Cardiac fibroblast (primary cell): Measurements from ENCODE around the gene CDK6.

Experiments used
- DNase-seq, 2 donors: peaks; one replicate each; pipeline versions ENCODE4 v3.0.0 to v3.0.0-alpha.2; 2010; ENCODE audit warnings: low read depth in 2 of 2
- H3K4me3 ChIP-seq, 2 donors: replicated peaks in 1 of 2; 1 replicate in 1 of 2; 2 replicates in 1 of 2; pipeline ENCODE4 v1.5.1; 2011; ENCODE audit warnings: low read depth in 2 of 2, low read length in 2 of 2, mild to moderate bottlenecking in 2 of 2, moderate library complexity in 1 of 2
- TF ChIP-seq, protein P1 (sequence below): IDR thresholded peaks from one replicate; pipeline ENCODE4 v1.5.1; 2011; ENCODE audit warnings: low read depth, mild to moderate bottlenecking, low read length, inconsistent platforms

Gene CDK6

DNA sequence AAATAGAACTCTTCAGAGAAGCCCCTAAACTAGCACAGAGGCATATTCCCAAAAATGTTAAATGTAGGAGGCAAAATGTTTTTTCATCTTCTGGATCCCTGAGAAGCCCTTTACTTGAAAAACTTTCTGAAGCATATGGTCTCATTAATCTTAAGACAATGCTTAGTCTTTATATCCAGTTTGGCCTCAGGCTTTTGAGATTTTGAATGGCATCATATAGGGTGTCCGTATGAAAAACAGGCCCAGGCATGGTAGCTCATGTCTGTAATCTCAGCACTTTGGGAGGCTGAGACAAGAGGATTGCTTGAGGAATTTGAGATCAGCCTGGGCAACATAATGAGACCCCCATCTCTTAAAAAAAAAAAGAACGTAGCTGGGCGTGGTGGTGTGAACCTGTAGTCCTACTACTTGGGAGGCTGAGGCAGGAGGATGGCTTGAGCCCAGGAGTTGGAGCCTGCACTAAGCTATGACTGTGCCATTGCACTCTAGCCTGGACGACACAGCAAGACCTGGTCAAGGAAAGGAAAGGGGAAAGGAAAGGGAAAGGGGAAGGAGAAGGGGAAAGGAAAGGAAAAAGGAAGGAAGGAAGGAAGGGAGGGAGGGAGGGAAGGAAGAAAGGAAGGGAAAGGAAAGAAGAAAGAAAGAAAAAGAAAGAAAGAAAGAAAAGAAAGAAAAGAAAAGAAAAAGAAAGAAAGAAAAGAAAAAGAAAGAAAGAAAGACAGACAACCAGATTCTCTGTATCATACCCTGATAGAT lies 119.4 kb downstream of the CDK6 start:
- no peak for DNase-seq
- H3K4me3 ChIP-seq = no peak overlapping the region
- TF ChIP-seq, protein P1, sequence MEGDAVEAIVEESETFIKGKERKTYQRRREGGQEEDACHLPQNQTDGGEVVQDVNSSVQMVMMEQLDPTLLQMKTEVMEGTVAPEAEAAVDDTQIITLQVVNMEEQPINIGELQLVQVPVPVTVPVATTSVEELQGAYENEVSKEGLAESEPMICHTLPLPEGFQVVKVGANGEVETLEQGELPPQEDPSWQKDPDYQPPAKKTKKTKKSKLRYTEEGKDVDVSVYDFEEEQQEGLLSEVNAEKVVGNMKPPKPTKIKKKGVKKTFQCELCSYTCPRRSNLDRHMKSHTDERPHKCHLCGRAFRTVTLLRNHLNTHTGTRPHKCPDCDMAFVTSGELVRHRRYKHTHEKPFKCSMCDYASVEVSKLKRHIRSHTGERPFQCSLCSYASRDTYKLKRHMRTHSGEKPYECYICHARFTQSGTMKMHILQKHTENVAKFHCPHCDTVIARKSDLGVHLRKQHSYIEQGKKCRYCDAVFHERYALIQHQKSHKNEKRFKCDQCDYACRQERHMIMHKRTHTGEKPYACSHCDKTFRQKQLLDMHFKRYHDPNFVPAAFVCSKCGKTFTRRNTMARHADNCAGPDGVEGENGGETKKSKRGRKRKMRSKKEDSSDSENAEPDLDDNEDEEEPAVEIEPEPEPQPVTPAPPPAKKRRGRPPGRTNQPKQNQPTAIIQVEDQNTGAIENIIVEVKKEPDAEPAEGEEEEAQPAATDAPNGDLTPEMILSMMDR = no peak

DNA sequence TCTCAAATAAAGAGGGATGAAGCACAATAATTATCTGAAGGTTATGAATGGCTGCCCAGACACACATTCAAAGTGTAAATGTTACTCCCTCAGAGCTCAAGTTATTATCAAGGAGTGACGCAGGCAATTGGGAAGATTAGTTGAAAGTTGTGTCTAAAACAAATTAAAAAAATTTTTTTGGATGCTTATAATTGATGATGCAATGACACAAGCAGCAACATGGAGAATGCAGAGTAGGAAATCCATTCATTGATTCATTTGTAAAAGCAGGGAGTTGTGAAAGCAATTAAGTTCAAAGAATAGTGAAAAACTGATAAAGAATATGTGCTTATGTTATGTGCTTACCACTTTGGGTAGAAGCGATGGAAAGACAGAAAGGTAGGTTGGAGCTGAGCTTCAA lies 120.4 kb downstream of the CDK6 start:
- no peak for DNase-seq
- TF ChIP-seq, protein P1 = no peak
- no peak overlapping the region for H3K4me3 ChIP-seq

DNA sequence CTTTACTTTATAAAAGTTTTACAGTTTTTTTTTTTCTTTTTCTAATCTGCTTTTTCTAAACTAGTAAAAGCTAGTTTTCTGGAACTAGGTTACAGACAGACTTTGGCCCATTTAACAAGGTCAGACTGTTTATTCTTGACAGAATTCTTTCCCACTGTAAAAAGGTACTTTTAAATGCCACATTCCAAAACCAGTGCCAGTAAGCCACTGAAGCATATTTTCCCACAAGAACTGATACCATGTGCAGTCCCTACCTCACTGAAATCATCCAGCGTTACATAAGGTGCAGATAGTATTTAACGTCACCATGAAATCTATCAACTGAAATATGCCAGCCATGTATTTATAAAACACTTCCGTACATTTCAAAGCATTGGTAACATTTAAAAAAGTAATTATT lies 121.6 kb downstream of the CDK6 start:
- no peak overlapping the region for H3K4me3 ChIP-seq
- TF ChIP-seq, protein P1 = no peak
- DNase-seq = peak in 1 of 2 donors; percentile 55

DNA sequence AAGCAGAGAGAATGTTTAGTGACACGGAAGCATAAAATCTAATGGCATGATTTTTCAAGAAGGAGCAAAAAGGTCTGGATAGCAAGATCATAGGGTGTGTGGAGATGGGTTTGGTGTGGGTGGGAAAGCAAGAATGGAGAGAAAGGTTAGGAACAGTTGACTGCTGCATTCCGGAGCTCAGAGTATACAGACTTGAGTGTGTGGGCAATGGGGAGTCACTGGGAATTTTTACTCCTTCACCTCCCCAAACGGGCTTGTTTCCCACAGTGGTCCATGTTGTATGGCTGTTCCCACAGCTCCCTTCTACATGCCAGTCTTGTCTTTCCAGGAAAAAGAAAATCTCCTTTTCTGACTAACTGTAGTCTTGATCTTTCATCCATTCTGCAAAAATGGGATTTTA lies 122.1 kb downstream of the CDK6 start:
- TF ChIP-seq, protein P1 = no peak
- H3K4me3 ChIP-seq = no peak overlapping the region
- DNase-seq = no peak

DNA sequence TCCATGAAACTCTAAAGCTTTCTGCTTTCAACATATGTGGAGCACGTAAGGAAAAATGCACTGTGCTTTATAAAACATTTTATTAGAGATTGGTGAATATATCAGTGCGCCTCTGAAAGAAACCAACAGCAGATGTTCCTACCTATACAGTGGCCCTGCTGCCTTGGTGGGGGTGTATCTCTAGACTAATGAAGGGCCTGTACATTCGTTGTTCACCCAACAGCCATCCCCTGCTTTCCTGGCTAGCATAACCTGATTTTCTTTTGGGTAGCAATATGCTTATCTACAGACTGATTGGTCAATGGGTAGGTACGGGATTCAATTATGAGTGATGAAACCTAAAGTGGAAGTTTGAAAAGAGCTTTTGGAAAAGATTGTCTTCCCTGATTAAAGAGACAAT lies 126.5 kb downstream of the CDK6 start:
- no peak for DNase-seq
- TF ChIP-seq, protein P1 = no peak
- no peak overlapping the region for H3K4me3 ChIP-seq

DNA sequence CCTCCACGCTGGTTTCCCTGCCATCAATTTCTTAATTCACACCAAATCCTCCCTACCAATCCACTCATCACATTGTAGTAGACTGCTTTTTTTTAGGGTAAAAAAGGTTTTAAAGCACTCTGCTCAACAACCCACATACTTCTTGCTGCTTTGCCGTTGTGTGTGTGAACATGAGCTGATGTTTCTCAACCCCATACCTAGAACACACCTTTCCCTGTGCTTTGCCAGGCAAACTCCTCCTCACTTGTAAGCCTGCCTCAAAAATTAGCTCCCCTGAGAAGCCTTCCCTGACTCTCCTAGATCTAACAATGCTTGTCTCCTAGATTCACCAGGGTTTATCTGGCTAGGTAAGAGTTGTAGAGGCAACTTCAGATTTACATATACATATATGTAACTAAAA lies 127.2 kb downstream of the CDK6 start:
- DNase-seq = no peak
- H3K4me3 ChIP-seq = no peak overlapping the region
- TF ChIP-seq, protein P1 = no peak
